K562 (cell line): ENCODE data around the gene WWOX. TPM values are rescaled to one million over a fixed set of nuclear protein-coding genes. Genes with fewer than 3 reads are reported as not detected.

Experiments
- ATAC-seq: fragments of 200-7000 bp; cut with Tn5 transposase; 3 replicates; pipeline ENCODE4 v1.9.1; 2020; ENCODE audit warnings: moderate library complexity
- BruUV-seq: library from RNA; stranded (reverse); fragments of 400-500 nt; replicated peaks from 2 replicates; lab custom pipeline; 2021; lab: Mats Ljungman, UMichigan
- CTCF ChIA-PET: fragments of 300-600 bp; formaldehyde crosslinking; extraction: SDS; loops from one replicate; lab custom pipeline; 2021; ENCODE audit warnings: low intra/inter-chr PET ratio; lab: Yijun Ruan, JAX
- POLR2A ChIA-PET: fragments of 300-600, 350-650 bp; sonication (Branson Sonifier 250); formaldehyde crosslinking; extraction: SDS; loops from one replicate; lab custom pipeline; 2021; ENCODE audit warnings: antibody characterized with exemption, inconsistent platforms; lab: Yijun Ruan, JAX
- DNase-seq, 4 experiments: peaks; one replicate each; pipeline versions ENCODE4 v3.0.0 to v3.0.0-alpha.2; 2011 to 2018; ENCODE audit warnings: low spot score in 3 of 4, mixed read lengths in 3 of 4; ENCODE audit errors: extremely low read depth in 1 of 4
- FAIRE-seq: peaks from 2 replicates; lab custom pipeline; 2011; peaks lifted over from hg19 to GRCh38; lab: Jason Lieb, UNC
- H2AFZ ChIP-seq: 2 replicates; pipeline ENCODE4 v1.6.0; 2011; ENCODE audit warnings: low read depth, low read length, control low read depth, inconsistent platforms
- H3K27ac ChIP-seq: fragments of 200-600 bp; 3 replicates; pipeline ENCODE4 v1.8.0; 2011; ENCODE audit warnings: low read depth, mild to moderate bottlenecking, control low read depth, inconsistent platforms, low read length, moderate library complexity, mixed read lengths; ENCODE audit errors: extremely low read depth
- H3K27me3 ChIP-seq, 2 experiments: fragments of 300-600 bp in 1 of 2; 2 replicates in 1 of 2; 3 replicates in 1 of 2; pipeline versions ENCODE4 v1.6.0 to v1.8.0; 2011; ENCODE audit warnings: inconsistent platforms in 2 of 2, low read length in 2 of 2, mild to moderate bottlenecking in 1 of 2, mixed read lengths in 1 of 2, moderate library complexity in 1 of 2; ENCODE audit not compliant: control insufficient read depth in 2 of 2, insufficient read depth in 2 of 2
- H3K36me3 ChIP-seq: fragments of 300-600 bp; 3 replicates; pipeline ENCODE4 v1.8.0; 2011; ENCODE audit warnings: mild to moderate bottlenecking, low read length, inconsistent platforms; ENCODE audit not compliant: control insufficient read depth, insufficient read depth
- H3K4me1 ChIP-seq, 2 experiments: fragments of 200-600 bp in 1 of 2; replicated peaks in 1 of 2; 2 replicates in 1 of 2; 3 replicates in 1 of 2; pipeline versions ENCODE4 v1.5.1 to v1.8.0; 2011; ENCODE audit warnings: inconsistent platforms in 2 of 2, low read length in 2 of 2, mild to moderate bottlenecking in 1 of 2, mixed read lengths in 1 of 2, moderate library complexity in 1 of 2; ENCODE audit not compliant: control insufficient read depth in 2 of 2, insufficient read depth in 2 of 2
- H3K4me2 ChIP-seq: 2 replicates; pipeline ENCODE4 v1.6.1; 2011; ENCODE audit warnings: low read length, control low read depth, inconsistent platforms, mixed read lengths; ENCODE audit not compliant: insufficient read depth
- H3K4me3 ChIP-seq: fragments of 200-600 bp; sonication (generic), shearing (Covaris generic); 2 replicates; pipeline ENCODE4 v1.5.1; 2016; ENCODE audit warnings: control low read depth, inconsistent platforms
- H3K79me2 ChIP-seq: fragments of 200-600 bp; 3 replicates; pipeline ENCODE4 v1.8.0; 2011; ENCODE audit warnings: low read length, inconsistent platforms; ENCODE audit not compliant: control insufficient read depth, insufficient read depth
- H3K9ac ChIP-seq, 2 experiments: 2 replicates each; pipeline versions ENCODE4 v1.6.0 to v1.6.1; 2011; ENCODE audit warnings: low read depth in 2 of 2, low read length in 2 of 2, control low read depth in 1 of 2, inconsistent platforms in 1 of 2, mild to moderate bottlenecking in 1 of 2, mixed read lengths in 1 of 2; ENCODE audit not compliant: insufficient read depth in 1 of 2
- H3K9me1 ChIP-seq: one replicate; pipeline ENCODE4 v1.6.0; 2011; ENCODE audit warnings: inconsistent platforms, mild to moderate bottlenecking, low read length, moderate library complexity; ENCODE audit not compliant: control insufficient read depth, insufficient read depth
- H3K9me3 ChIP-seq: replicated peaks from 2 replicates; pipeline ENCODE4 v1.5.1; 2011; ENCODE audit warnings: low read depth, low read length, inconsistent platforms; ENCODE audit not compliant: control insufficient read depth, insufficient read depth
- H4K20me1 ChIP-seq: replicated peaks from 2 replicates; pipeline ENCODE4 v1.6.1; 2011; ENCODE audit warnings: low read length, inconsistent platforms, mixed read lengths; ENCODE audit not compliant: control insufficient read depth, insufficient read depth
- CREB1 ChIP-seq, 2 experiments: sonication (generic) in 1 of 2; formaldehyde crosslinking in 1 of 2; IDR thresholded peaks; 2 replicates each; pipeline versions ENCODE4 v1.6.1 to v1.8.0; 2012 to 2022; ENCODE audit warnings: inconsistent platforms in 1 of 2, mild to moderate bottlenecking in 1 of 2, missing genetic modification reagents in 1 of 2, moderate library complexity in 1 of 2
- DEAF1 ChIP-seq: fragments of 450-650 bp; formaldehyde crosslinking; IDR thresholded peaks from 2 replicates; pipeline ENCODE4 v1.4.0; 2020; ENCODE audit warnings: mild to moderate bottlenecking, moderate library complexity
- GTF2E2 ChIP-seq: fragments of 200-800 bp; sonication (Bioruptor generic); IDR thresholded peaks from 2 replicates; pipeline ENCODE4 v1.6.1; 2016; ENCODE audit warnings: missing genetic modification characterization, missing compliant biosample characterization
- HDGF ChIP-seq: fragments of 450-650 bp; IDR thresholded peaks from 2 replicates; pipeline ENCODE4 v1.6.1; 2016
- IRF1 ChIP-seq: sonication (generic); formaldehyde crosslinking; IDR thresholded peaks from 2 replicates; pipeline ENCODE4 v1.8.0; 2022; ENCODE audit warnings: missing genetic modification reagents, mild to moderate bottlenecking, borderline replicate concordance
- POU5F1 ChIP-seq: fragments of 150-350 bp; IDR thresholded peaks from 2 replicates; pipeline ENCODE4 v1.6.1; 2014; ENCODE audit warnings: borderline replicate concordance, low read length, low read depth, mild to moderate bottlenecking; ENCODE audit not compliant: partially characterized antibody
- UBTF ChIP-seq, 2 experiments: IDR thresholded peaks; 2 replicates each; pipeline ENCODE4 v1.6.1; 2012; ENCODE audit warnings: improper control_type of control experiment in 2 of 2, low read depth in 2 of 2, low read length in 2 of 2, borderline replicate concordance in 1 of 2
- ZNF668 ChIP-seq: fragments of 250-450 bp; sonication (Bioruptor Pico); IDR thresholded peaks from 2 replicates; pipeline ENCODE4 v1.8.0; 2022; ENCODE audit warnings: mild to moderate bottlenecking, inconsistent platforms
- WGBS: fragments of 100-300 bp; shearing (Covaris generic); methylation state at CpG from one replicate; pipeline ENCODE4 v1.1.6; 2016; ENCODE audit warnings: low coverage, mixed read lengths; ENCODE audit not compliant: insufficient coverage; ENCODE audit errors: missing lambda C conversion rate; 5-methylcytosine and 5-hydroxymethylcytosine counted together
- in situ Hi-C: fragments of 300-500 bp; cut with MboI; formaldehyde crosslinking; loops from 4 replicates; pipeline ENCODE4 v1.15.0; 2018; ENCODE audit warnings: inconsistent platforms, mixed read lengths
- intact Hi-C: fragments of 100-400 bp; cut with micrococcal nuclease; formaldehyde crosslinking; loops from 2 replicates; pipeline ENCODE4 v1.14.2; 2022
- polyA plus RNA-seq, 8 experiments: library from polyadenylated mRNA; depleted of rRNA in 4 of 8; stranded (reverse) in 5 of 8; unstranded in 3 of 8; fragments of >200 nt; fragmentation: Nextera tagmentation in 2 of 8; fragmentation: Illumina TruSeq in 1 of 8; extraction: Ambion mirVana in 2 of 8; extraction: Trizol in 1 of 8; gene quantifications; 2 replicates each; pipeline versions ENCODE4 v1.2.1 to v1.2.3, GENCODE V29; 2011 to 2014; ENCODE audit warnings: inconsistent platforms in 1 of 8, missing spikeins in 1 of 8
- total RNA-seq, 7 experiments: library from RNA; depleted of rRNA in 6 of 7; stranded (reverse); fragments of >200 nt in 6 of 7; fragmentation: Illumina TruSeq in 2 of 7; extraction: Trizol in 2 of 7; gene quantifications; 2 replicates each; pipeline versions ENCODE4 v1.2.1 to v1.2.3, GENCODE V29; 2011 to 2021; ENCODE audit warnings: low replicate concordance in 1 of 7

Gene WWOX
- total and polyA plus RNA-seq, 9 of the 15 experiments (the other 6 are each of a cell fraction or from before 2014, with no cell fraction given) = 1.6 to 22.7 (median 8.1) TPM

GRCh38 chr16:78953526-78953925, 854.1 kb downstream of the WWOX start:
- Histone ChIP-seq H3K27me3 (peaks cover 2 to 10% of the 10 kb centered on the region in 2 experiments; a peak in 1 of 5 replicates), H4K20me1 (no peaks in the 10 kb centered on the region), H3K9me1 (no peaks in the 10 kb centered on the region), H3K79me2 (no peaks in the 10 kb centered on the region), H3K4me2 (no peak overlapping the region), H3K9ac (no peak overlapping the region), H3K4me1 (no peaks in the 10 kb centered on the region), H3K27ac (no peak overlapping the region), H3K4me3 (no peak overlapping the region), H3K36me3 (no peaks in the 10 kb centered on the region), H3K9me3 (no peaks in the 10 kb centered on the region), H2AFZ (no peak overlapping the region)
- ChIA-PET POLR2A (interaction anchor here (0.6 kb wide), 1 partner anchor 9 kb away, joined by 3 read pairs; no protein-coding TSS in a partner anchor), CTCF (no interaction called here)
- FAIRE-seq (no peak), ATAC-seq (no peak), DNase-seq (no peak)
- no TSS peak for BruUV-seq
- in situ Hi-C loops (no loop called here), intact Hi-C loops (no loop called here)
- under 1% methylated on average over 8 of the region's 8 CpGs for WGBS
- TF ChIP-seq DEAF1 (CRISPR knock-in tag) (no peak), ZNF668 (CRISPR knock-in tag) (no peak)

GRCh38 chr16:78955206-78955605, 855.8 kb downstream of the WWOX start:
- no peak overlapping the region for H3K4me3 ChIP-seq
- H3K9me3 ChIP-seq = no peaks in the 10 kb centered on the region
- ATAC-seq (no peak), DNase-seq (no peak), FAIRE-seq (no peak)
- POLR2A ChIA-PET = interaction anchor here (0.6 kb wide), 1 partner anchor 36 kb away, joined by 3 read pairs; no protein-coding TSS in a partner anchor
- H2AFZ ChIP-seq = no peak overlapping the region
- intact Hi-C loops (no loop called here), in situ Hi-C loops (no loop called here)
- no peaks in the 10 kb centered on the region for H3K79me2 ChIP-seq
- H3K4me1 ChIP-seq = no peaks in the 10 kb centered on the region
- no peaks in the 10 kb centered on the region for H3K36me3 ChIP-seq
- WGBS = 1% methylated on average over 6 of the region's 6 CpGs
- H3K4me2 ChIP-seq = no peak overlapping the region
- H4K20me1 ChIP-seq = no peaks in the 10 kb centered on the region
- BruUV-seq = no TSS peak
- CTCF ChIA-PET = no interaction called here
- no peak overlapping the region for H3K9ac ChIP-seq
- 0 out of 5 replicates have a peak, but pooled peaks cover 0 to 6% of the 10 kb centered on the region in 2 experiments for H3K27me3 ChIP-seq
- H3K27ac ChIP-seq = no peak overlapping the region
- H3K9me1 ChIP-seq = no peaks in the 10 kb centered on the region
- TF ChIP-seq POU5F1 = no peak
- no peak for TF ChIP-seq HDGF
- no peak for TF ChIP-seq CREB1 (IDR thresholded peaks at IDR 0.05)
- TF ChIP-seq CREB1 (CRISPR knock-in tag; IDR thresholded peaks at IDR 0.05) = no peak
- no peak for TF ChIP-seq IRF1 (CRISPR knock-in tag)
- no peak for TF ChIP-seq UBTF (IDR thresholded peaks at IDR 0.05; ENCODE audit: borderline replicate concordance in 1 of 2, low read depth in 2 of 2, low read length in 2 of 2)
- no peak for TF ChIP-seq GTF2E2 (tag)
